PC-3 (cell line): ENCODE measurements around the gene C5AR1. TPM values are rescaled to one million over a fixed set of nuclear protein-coding genes. Genes with fewer than 3 reads are reported as not detected.
"Not testable (repeated sequence)": the region's sequence is repeated elsewhere in the genome, so short reads cannot be mapped to it uniquely, and the experiment has no call there.

Experiments used
- ATAC-seq: fragments of 200-7000 bp; cut with Tn5 transposase; 2 replicates; pipeline ENCODE4 v1.9.1; 2020; ENCODE audit warnings: mild to moderate bottlenecking, moderate library complexity
- BruUV-seq: library from RNA; stranded (reverse); fragments of 400-500 nt; replicated peaks from 2 replicates; lab custom pipeline; 2021; lab: Mats Ljungman, UMichigan
- CTCF ChIA-PET: fragments of 300-600 bp; sonication (Branson Sonifier 250); formaldehyde crosslinking; loops from one replicate; lab custom pipeline; 2022; ENCODE audit warnings: antibody characterized with exemption; lab: Charles Lee
- POLR2A ChIA-PET: fragments of 300-600 bp; sonication (Branson Sonifier 250); formaldehyde crosslinking; loops from one replicate; lab custom pipeline; 2022; ENCODE audit warnings: antibody characterized with exemption; ENCODE audit not compliant: unreplicated experiment; lab: Charles Lee
- DNase-seq: peaks from one replicate; pipeline ENCODE4 v3.0.0-alpha.2; 2015
- H2AFZ ChIP-seq: fragments of 300-600 bp; sonication (generic); 2 replicates; pipeline ENCODE4 v1.6.0; 2016; ENCODE audit warnings: antibody characterized with exemption, low read length
- H3F3A ChIP-seq: fragments of 300-600 bp; sonication (generic); one replicate; pipeline ENCODE4 v1.6.0; 2017; ENCODE audit warnings: antibody characterized with exemption, low read length, control low read depth, mild to moderate bottlenecking; ENCODE audit not compliant: unreplicated experiment
- H3K27ac ChIP-seq: fragments of 300-600 bp; sonication (generic); 2 replicates; pipeline ENCODE4 v1.5.1; 2016; ENCODE audit warnings: mild to moderate bottlenecking, low read length
- H3K27me3 ChIP-seq: fragments of 300-600 bp; sonication (generic); 2 replicates; pipeline ENCODE4 v1.6.1; 2016; ENCODE audit warnings: low read length, mixed read lengths
- H3K36me3 ChIP-seq: fragments of 300-600 bp; sonication (generic); 2 replicates; pipeline ENCODE4 v1.6.1; 2016; ENCODE audit warnings: low read depth, mixed run types, low read length, mixed read lengths
- H3K4me1 ChIP-seq: fragments of 300-600 bp; sonication (generic); 2 replicates; pipeline ENCODE4 v1.5.1; 2016; ENCODE audit warnings: low read length; ENCODE audit not compliant: insufficient read depth
- H3K4me2 ChIP-seq: fragments of 300-600 bp; sonication (generic); 2 replicates; pipeline ENCODE4 v1.6.0; 2016; ENCODE audit warnings: low read length
- H3K4me3 ChIP-seq: fragments of 300-600 bp; sonication (generic); 2 replicates; pipeline ENCODE4 v1.5.1; 2016; ENCODE audit warnings: mild to moderate bottlenecking, low read length, mixed read lengths
- H3K79me2 ChIP-seq: fragments of 300-600 bp; sonication (generic); 2 replicates; pipeline ENCODE4 v1.6.1; 2017; ENCODE audit warnings: low read length, mixed read lengths
- H3K9ac ChIP-seq: fragments of 300-600 bp; sonication (generic); 2 replicates; pipeline ENCODE4 v1.6.0; 2016; ENCODE audit warnings: mild to moderate bottlenecking, low read length
- H3K9me2 ChIP-seq: fragments of 300-600 bp; sonication (generic); replicated peaks from 2 replicates; pipeline ENCODE4 v1.6.1; 2016; ENCODE audit warnings: mixed run types, low read length, mixed read lengths
- H3K9me3 ChIP-seq: fragments of 300-600 bp; sonication (generic); 2 replicates; pipeline ENCODE4 v1.6.1; 2016; ENCODE audit warnings: low read length, mixed read lengths
- H4K20me1 ChIP-seq: fragments of 300-600 bp; sonication (generic); 2 replicates; pipeline ENCODE4 v1.6.1; 2016; ENCODE audit warnings: low read length, mixed read lengths
- EZH2 ChIP-seq: fragments of 300-600 bp; sonication (generic); IDR thresholded peaks from one replicate; pipeline ENCODE4 v1.6.1; 2017; ENCODE audit warnings: antibody characterized with exemption, mild to moderate bottlenecking, low read length; ENCODE audit not compliant: unreplicated experiment
- EZH2phosphoT487 ChIP-seq: fragments of 300-600 bp; sonication (generic); IDR thresholded peaks from 2 replicates; pipeline ENCODE4 v1.6.1; 2018; ENCODE audit warnings: mild to moderate bottlenecking, antibody characterized with exemption, low read length, borderline replicate concordance
- intact Hi-C: fragments of 100-400 bp; cut with micrococcal nuclease; formaldehyde crosslinking; loops from 2 replicates; pipeline ENCODE4 v1.9.0; 2023
- total RNA-seq: library from RNA; depleted of rRNA; stranded (reverse); fragments of >200 nt; gene quantifications from 2 replicates; pipeline ENCODE4 v1.2.3, GENCODE V29; 2014
- TF ChIP-seq, protein P1 (sequence below): fragments of 300-600 bp; sonication (generic); conservative IDR thresholded peaks from 2 replicates; pipeline ENCODE4 v1.5.1; 2017; ENCODE audit warnings: antibody characterized with exemption, low read depth, mild to moderate bottlenecking, low read length

Gene C5AR1
- total RNA-seq, 1 experiment from 2014 or later = not detected

DNA sequence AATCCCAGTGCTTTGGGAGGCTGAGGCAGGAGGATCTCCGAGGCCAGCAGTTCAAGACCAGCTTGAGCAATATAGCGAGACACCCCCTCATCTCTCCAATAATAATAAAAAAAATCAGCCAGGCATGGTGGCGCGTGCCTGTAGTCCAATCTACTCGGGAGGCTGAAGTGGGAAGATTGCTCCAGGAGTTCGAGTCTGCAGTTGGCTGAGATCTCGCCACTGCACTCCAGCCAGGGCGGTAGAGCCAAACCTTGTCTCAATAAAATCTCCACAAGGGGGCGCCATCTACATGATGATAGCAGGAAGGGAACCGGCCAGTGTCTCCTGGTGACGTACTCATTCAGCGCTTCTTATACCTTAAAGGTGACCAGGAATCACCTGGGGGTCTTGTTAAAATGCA, 13.6 kb upstream of the C5AR1 start:
- H3K4me2 ChIP-seq = no peak overlapping the region
- TF ChIP-seq, protein P1, sequence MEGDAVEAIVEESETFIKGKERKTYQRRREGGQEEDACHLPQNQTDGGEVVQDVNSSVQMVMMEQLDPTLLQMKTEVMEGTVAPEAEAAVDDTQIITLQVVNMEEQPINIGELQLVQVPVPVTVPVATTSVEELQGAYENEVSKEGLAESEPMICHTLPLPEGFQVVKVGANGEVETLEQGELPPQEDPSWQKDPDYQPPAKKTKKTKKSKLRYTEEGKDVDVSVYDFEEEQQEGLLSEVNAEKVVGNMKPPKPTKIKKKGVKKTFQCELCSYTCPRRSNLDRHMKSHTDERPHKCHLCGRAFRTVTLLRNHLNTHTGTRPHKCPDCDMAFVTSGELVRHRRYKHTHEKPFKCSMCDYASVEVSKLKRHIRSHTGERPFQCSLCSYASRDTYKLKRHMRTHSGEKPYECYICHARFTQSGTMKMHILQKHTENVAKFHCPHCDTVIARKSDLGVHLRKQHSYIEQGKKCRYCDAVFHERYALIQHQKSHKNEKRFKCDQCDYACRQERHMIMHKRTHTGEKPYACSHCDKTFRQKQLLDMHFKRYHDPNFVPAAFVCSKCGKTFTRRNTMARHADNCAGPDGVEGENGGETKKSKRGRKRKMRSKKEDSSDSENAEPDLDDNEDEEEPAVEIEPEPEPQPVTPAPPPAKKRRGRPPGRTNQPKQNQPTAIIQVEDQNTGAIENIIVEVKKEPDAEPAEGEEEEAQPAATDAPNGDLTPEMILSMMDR = peak; percentile 65
- no peak for TF ChIP-seq EZH2phosphoT487
- no peak for TF ChIP-seq EZH2
- H3K4me1 ChIP-seq = no peaks in the 10 kb centered on the region
- H3K9me2 ChIP-seq = no peaks in the 10 kb centered on the region
- H3K27ac ChIP-seq = no peak overlapping the region
- no peaks in the 10 kb centered on the region for H3F3A ChIP-seq
- H3K4me3 ChIP-seq = no peak overlapping the region
- no peaks in the 10 kb centered on the region for H3K27me3 ChIP-seq
- no peak overlapping the region for H3K9ac ChIP-seq
- no peaks in the 10 kb centered on the region for H3K79me2 ChIP-seq
- DNase-seq = peak; percentile 87
- H3K9me3 ChIP-seq = no peaks in the 10 kb centered on the region
- intact Hi-C loops = loop anchor here (1.0 to 5.0 kb wide), 2 partner anchors 95 to 131 kb away; no protein-coding TSS in a partner anchor
- no peak overlapping the region for H2AFZ ChIP-seq
- no peaks in the 10 kb centered on the region for H3K36me3 ChIP-seq
- ChIA-PET POLR2A (no interaction called here), CTCF (no interaction called here)
- H4K20me1 ChIP-seq = no peaks in the 10 kb centered on the region
- BruUV-seq = no TSS peak
- ATAC-seq = peak; percentile 82

DNA sequence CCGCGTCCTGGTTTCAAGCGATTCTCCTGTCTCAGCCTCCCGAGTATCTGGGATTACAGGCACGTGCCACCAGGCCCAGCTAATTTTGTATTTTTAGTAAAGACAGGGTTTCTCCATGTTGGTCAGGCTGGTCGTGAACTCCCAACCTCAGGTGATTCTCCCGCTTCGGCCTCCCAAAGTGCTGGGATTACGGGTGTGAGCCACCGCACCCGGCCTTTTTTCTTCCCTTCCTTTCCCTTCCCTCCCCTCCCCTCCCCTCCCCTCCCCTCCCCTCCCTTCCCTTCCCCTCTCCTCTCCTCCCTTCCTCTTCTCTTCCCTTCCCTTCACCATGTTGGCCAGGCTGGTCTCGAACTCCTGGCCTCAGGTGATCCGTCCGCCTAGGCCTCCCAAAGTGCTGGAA, 8.8 kb upstream of the C5AR1 start:
- not testable (repeated sequence) for H2AFZ ChIP-seq

DNA sequence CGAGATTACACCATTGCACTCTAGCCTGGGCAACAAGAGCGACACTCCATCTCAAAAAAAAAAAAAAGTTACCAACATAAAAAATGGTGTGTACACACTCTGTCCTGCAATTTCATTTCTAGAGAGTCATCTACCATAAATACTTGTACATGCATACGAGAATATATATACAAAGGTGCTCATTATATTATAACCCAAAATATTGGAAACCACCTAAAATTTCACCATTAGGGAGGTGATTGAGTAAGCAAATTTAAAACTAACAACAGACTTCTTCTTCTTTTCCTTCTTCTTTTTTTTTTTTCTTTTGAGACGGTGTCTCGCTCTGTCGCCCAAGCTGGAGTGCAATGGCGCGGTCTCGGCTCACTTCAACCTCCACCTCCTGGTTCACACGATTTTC, 7.4 kb upstream of the C5AR1 start:
- TF ChIP-seq, protein P1 = no peak
- TF ChIP-seq EZH2phosphoT487 (no peak), EZH2 (no peak)
- no peaks in the 10 kb centered on the region for H3K27me3 ChIP-seq
- DNase-seq = no peak
- intact Hi-C loops = no loop called here
- CTCF ChIA-PET = no interaction called here
- H3K9me2 ChIP-seq = no peaks in the 10 kb centered on the region
- H3K9ac ChIP-seq = no peak overlapping the region
- H4K20me1 ChIP-seq = no peaks in the 10 kb centered on the region
- H3F3A ChIP-seq = no peaks in the 10 kb centered on the region
- H3K4me3 ChIP-seq = no peak overlapping the region
- no peaks in the 10 kb centered on the region for H3K79me2 ChIP-seq
- no peaks in the 10 kb centered on the region for H3K4me1 ChIP-seq
- no peaks in the 10 kb centered on the region for H3K9me3 ChIP-seq
- POLR2A ChIA-PET = no interaction called here
- H2AFZ ChIP-seq = no peak overlapping the region
- no peak for ATAC-seq
- H3K36me3 ChIP-seq = no peaks in the 10 kb centered on the region
- no peak overlapping the region for H3K27ac ChIP-seq
- no peak overlapping the region for H3K4me2 ChIP-seq
- no TSS peak for BruUV-seq

More for the DNA sequence above, 8.8 kb upstream of the C5AR1 start:
- ATAC-seq, intact Hi-C loops, H3K9me3 ChIP-seq, H3K9ac ChIP-seq, H3K79me2 ChIP-seq, DNase-seq, H4K20me1 ChIP-seq, H3F3A ChIP-seq, H3K27ac ChIP-seq, H3K4me1 ChIP-seq, H3K4me3 ChIP-seq, CTCF ChIA-PET, H3K9me2 ChIP-seq, H3K27me3 ChIP-seq, H3K36me3 ChIP-seq, BruUV-seq, H3K4me2 ChIP-seq: not testable (repeated sequence)
- POLR2A ChIA-PET = interaction anchor here (0.7 kb wide), 1 partner anchor 391 kb away, joined by 7 read pairs; no protein-coding TSS in a partner anchor
